ENCODE measurements around the gene UTP25. TPM values are rescaled to one million over a fixed set of nuclear protein-coding genes. Genes with fewer than 3 reads are reported as not detected.
A peak's percentile ranks its signal among the peaks of the same experiment; 100 is the strongest.

The UTP25 gene
- total RNA-seq, result 1 to 10 TPM; 7.1 to 7.7 TPM
- 4.0 TPM for polyA plus RNA-seq (ENCODE audit: insufficient read depth, low read depth, low replicate concordance)
- long read RNA-seq, donor 1, full-length matches to known transcripts, result 3 of 3 reads
- long read RNA-seq, donor 1, partial matches to known transcripts, result 0 of 3 reads
- long read RNA-seq, donor 1, other reads (novel, unspliced or antisense), result 0 of 3 reads
- long read RNA-seq, donor 2, full-length matches to known transcripts, result 3 of 3 reads
- long read RNA-seq, donor 2, partial matches to known transcripts, result 0 of 3 reads
- long read RNA-seq, donor 2, other reads (novel, unspliced or antisense), result 0 of 3 reads

- peak; percentile 97 for DNase-seq
- TF ChIP-seq POLR2A (IDR thresholded peaks at IDR 0.05), result no peak
- TF ChIP-seq CTCF (IDR thresholded peaks at IDR 0.05), result peak; percentile 60 to 90 (median 87)
- Histone ChIP-seq H3K36me3 (ENCODE audit: low read depth, missing control alignments) (no peaks in the 10 kb centered on the region), H3K4me3 (peak within 1 kb of the TSS; percentile 72 to 84), H3K4me1 (no peaks in the 10 kb centered on the region), H3K27me3 (no peaks in the 10 kb centered on the region), H3K27ac (peak within 1 kb of the TSS in 1 of 2 donors; percentile 59), H3K9me3 (no peaks in the 10 kb centered on the region)
- WGBS, 2 donors, result 15 to 18% methylated on average over 51 of the region's 51 CpGs
- intact Hi-C loops (cut with DNase I; ENCODE audit: low total_unique reads), result no loop called here
Measured at GRCh38 chr1:209827384-209828262, at the start of gene UTP25. Gene UTP25, plus strand, starts transcription at chr1:209827972. Its CDS starts 92 bp downstream, at chr1:209828064.

- no peak for DNase-seq
- Histone ChIP-seq H3K9me3 (no peaks in the 10 kb centered on the region), H3K4me1 (no peaks in the 10 kb centered on the region), H3K36me3 (ENCODE audit: low read depth, missing control alignments) (no peaks in the 10 kb centered on the region), H3K27me3 (no peaks in the 10 kb centered on the region), H3K4me3 (no peak overlapping the region), H3K27ac (no peak overlapping the region)
- WGBS, 2 donors, result 90 to 93% methylated on average over 1 of the region's 1 CpG
- intact Hi-C loops (cut with DNase I; ENCODE audit: low total_unique reads), result no loop called here
- TF ChIP-seq CTCF (IDR thresholded peaks at IDR 0.05), result no peak
- no peak for TF ChIP-seq POLR2A (IDR thresholded peaks at IDR 0.05)
Measured at GRCh38 chr1:209778102-209778501, 49.7 kb upstream of the UTP25 start.

GRCh38 chr1:209780268-209780667 lies 47.5 kb upstream of the UTP25 start:
- H3K4me1 ChIP-seq, result peaks cover 8% of the 10 kb centered on the region
- H3K4me3 ChIP-seq, result no peak overlapping the region
- 95 to 96% methylated on average over 4 of the region's 4 CpGs for WGBS, 2 donors
- H3K9me3 ChIP-seq, result no peaks in the 10 kb centered on the region
- TF ChIP-seq POLR2A (IDR thresholded peaks at IDR 0.05) (no peak), CTCF (IDR thresholded peaks at IDR 0.05) (no peak)
- H3K27me3 ChIP-seq, result no peaks in the 10 kb centered on the region
- no peak for DNase-seq
- no peak overlapping the region for H3K27ac ChIP-seq
- no peaks in the 10 kb centered on the region for H3K36me3 ChIP-seq (ENCODE audit: low read depth, missing control alignments)
- intact Hi-C loops (cut with DNase I; ENCODE audit: low total_unique reads), result no loop called here

GRCh38 chr1:209783386-209783785 lies 44.4 kb upstream of the UTP25 start:
- 53 to 58% methylated on average over 6 of the region's 6 CpGs for WGBS, 2 donors
- no peak for DNase-seq
- H3K9me3 ChIP-seq, result no peaks in the 10 kb centered on the region
- intact Hi-C loops (cut with DNase I; ENCODE audit: low total_unique reads), result no loop called here
- peaks cover 14% of the 10 kb centered on the region for H3K4me1 ChIP-seq
- no peaks in the 10 kb centered on the region for H3K36me3 ChIP-seq (ENCODE audit: low read depth, missing control alignments)
- H3K27ac ChIP-seq, result no peak overlapping the region
- no peaks in the 10 kb centered on the region for H3K27me3 ChIP-seq
- H3K4me3 ChIP-seq, result no peak overlapping the region
- no peak for TF ChIP-seq CTCF (IDR thresholded peaks at IDR 0.05)

Data from testis (tissue), 5 donors.